ENCODE measurements around the gene UBAP2L.
A peak's percentile ranks its signal among the peaks of the same experiment; 100 is the strongest.

- TF ChIP-seq CTCF (IDR thresholded peaks at IDR 0.05) (peak in 4 of 6 experiments; percentile 40 to 52 (median 46)), POLR2A (IDR thresholded peaks at IDR 0.05) (no peak)
Measured at GRCh38 chr1:154186177-154186576, 34.6 kb upstream of the UBAP2L start.

Data from Peyer's patch (tissue), 4 donors.